ENCODE results near the gene TEAD4.

The TEAD4 gene

GRCh38 chr12:3085341-3086139 is 126.3 kb downstream of the TEAD4 start:
- no peak for DNase-seq

DNA sequence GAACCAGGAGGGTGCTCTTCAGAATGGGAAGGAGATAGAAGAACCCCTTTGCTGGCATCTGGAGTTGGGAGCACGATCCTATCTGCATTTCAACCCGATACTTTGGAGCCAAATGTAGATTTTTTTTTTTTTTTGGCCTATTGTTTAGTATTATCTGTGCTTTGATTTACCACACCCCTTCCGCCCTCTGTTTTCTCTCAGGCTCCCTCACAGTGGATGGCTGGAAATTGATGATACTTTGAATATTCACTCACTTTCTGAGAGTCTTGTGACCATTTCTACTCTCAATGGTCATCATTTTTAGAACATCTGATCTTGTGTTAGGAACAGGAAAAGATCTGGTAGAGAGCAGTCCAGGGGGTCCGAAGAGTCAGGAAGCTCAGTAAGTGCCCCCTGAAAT is 127.0 kb downstream of the TEAD4 start:
- DNase-seq: no peak

DNA sequence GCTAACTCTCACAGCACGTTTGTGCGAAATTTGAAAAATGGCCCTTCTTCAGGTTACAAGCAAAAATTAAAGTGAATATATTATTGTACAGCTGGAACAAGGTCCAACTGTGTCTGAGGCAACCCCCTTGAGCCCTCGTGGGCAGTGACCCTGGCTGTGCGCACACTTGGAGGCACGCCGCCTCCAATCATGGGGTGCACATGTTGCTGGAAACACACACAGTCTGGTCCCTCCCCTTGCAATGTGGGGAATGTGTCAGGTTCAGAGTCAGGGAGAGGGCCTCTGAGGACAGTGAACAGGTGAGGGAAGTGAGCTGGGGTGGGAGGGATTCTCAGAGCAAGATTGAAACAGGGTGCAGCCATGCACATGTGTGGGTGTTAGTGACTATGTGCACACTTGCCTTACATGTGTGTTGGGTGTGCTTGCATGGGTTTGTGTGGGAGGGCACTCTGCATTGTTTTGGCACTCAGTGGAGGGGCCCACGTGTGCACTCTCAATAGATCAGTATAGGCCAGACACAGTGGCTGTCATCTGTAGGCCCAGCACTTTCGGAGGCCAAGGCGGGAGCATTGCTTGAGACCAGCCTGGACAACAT is 127.6 kb downstream of the TEAD4 start:
- DNase-seq: no peak

DNA sequence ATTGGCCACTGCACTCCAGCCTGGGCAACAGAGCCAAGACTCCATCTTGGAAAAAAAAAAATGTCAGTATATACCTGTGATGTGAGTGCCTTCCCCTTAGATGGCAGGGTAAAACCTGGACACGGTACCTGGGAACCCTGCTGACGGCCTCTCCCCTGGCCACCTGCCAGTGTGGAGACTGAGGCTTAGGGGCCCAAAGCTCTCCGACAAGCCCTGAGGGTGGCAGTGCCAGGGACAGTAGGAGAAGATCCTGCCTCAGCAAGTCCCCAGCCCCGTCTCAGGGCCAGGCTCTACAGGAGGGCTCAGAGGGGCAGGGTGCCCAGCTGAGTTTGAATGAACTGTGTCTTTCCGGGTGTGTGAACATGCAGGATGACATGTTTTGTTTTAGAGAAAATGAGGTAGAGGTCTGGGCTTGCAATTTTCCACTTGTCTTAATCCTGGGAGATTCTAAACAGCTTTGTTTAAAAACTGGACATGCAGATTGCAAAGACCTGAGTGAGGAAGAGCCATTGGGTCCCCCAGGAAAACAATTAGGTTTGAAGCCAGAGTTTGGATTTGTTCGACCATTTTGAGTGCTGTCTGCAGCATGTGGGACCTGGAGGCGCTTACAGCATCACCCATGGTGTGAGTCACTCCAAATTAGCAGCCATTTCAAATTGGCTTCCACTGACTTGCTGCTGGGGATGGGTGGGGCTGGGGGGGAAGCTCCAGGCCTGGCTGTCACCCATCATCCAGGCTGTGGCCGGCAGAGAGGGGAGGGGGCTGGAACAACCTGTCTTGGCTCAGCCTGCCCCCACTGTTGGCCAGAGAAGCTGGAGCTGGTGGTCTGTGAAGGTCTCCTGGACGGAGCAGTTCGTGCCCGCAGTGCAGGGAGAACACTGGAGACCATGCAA is 128.8 kb downstream of the TEAD4 start:
- no peak for DNase-seq

DNA sequence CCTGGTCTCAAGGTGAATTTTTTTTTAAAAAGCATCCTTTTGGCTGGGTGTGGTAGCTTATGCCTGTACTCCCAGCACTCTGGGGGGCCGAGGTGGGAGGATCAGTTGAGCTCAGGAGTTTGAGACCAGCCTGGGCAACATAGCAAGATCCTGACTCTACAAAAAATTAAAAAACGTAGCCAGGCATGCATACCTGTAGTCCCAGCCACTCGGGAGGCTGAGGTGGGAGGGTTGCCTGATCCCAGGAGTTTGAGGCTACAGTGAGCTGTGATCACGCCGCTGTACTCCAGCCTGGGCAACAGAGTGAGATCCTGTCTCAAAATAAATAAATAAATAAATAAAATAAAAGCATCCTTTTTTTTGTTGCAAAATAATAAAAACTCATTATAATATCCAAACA is 130.4 kb downstream of the TEAD4 start:
- no peak for DNase-seq

All from suppressor macrophage treated with lipopolysaccharide for 4 hours (primary cell).